ENCODE data around the gene STK17A. TPM values are rescaled to one million over a fixed set of nuclear protein-coding genes. Genes with fewer than 3 reads are reported as not detected.

The STK17A gene
- total RNA-seq, 1 experiment from 2014 or later, result 9.8 TPM

GRCh38 chr7:43640679-43641078, 57.8 kb downstream of the STK17A start:
- Mint-ChIP-seq H3K9me3 (no peaks in the 10 kb centered on the region), H3K36me3 (ENCODE audit: insufficient read depth in 1 of 3, low read depth in 3 of 3) (peaks cover 41 to 83% (median 83%) of the 10 kb centered on the region in 3 experiments; a peak in 6 of 7 replicates), H3K4me3 (no peak overlapping the region), H3K27me3 (ENCODE audit: low read depth) (no peaks in the 10 kb centered on the region), H3K27ac (no peak overlapping the region), H3K4me1 (peaks cover 7 to 9% of the 10 kb centered on the region in 2 experiments)
- Histone ChIP-seq H2BK5ac (ENCODE audit: insufficient read length, low read length) (no peak overlapping the region), H3K14ac (ENCODE audit: insufficient read depth, low read length) (no peak overlapping the region), H3T11ph (ENCODE audit: low read length) (no peak overlapping the region), H2BK15ac (ENCODE audit: low read depth, low read length) (no peak overlapping the region), H3K27ac (ENCODE audit: insufficient read length, low read depth, low read length) (no peak overlapping the region), H3K9ac (ENCODE audit: extremely low read depth, insufficient read length, low read length) (no peak overlapping the region), H4K91ac (ENCODE audit: insufficient read length, low read depth, low read length) (no peak overlapping the region), H3K4ac (ENCODE audit: low read depth, low read length) (no peak overlapping the region), H3K79me1 (ENCODE audit: insufficient read depth, low read depth, low read length, poor library complexity, severe bottlenecking) (no peaks in the 10 kb centered on the region), H2BK12ac (ENCODE audit: insufficient read length, low read depth, low read length) (no peak overlapping the region), H3K18ac (ENCODE audit: insufficient read length, low read depth, low read length) (no peak overlapping the region), H4K5ac (ENCODE audit: insufficient read length, low read depth, low read length) (no peak overlapping the region), H4K20me1 (ENCODE audit: control insufficient read depth, insufficient read depth, insufficient read length) (no peaks in the 10 kb centered on the region), H3K4me1 (ENCODE audit: insufficient read depth, low read length) (no peaks in the 10 kb centered on the region), H3K9me3 (ENCODE audit: control insufficient read depth, low read depth, low read length) (no peaks in the 10 kb centered on the region), H2AK5ac (ENCODE audit: insufficient read length, low read length) (no peak overlapping the region), H2BK20ac (ENCODE audit: low read depth, low read length, poor library complexity, severe bottlenecking) (no peak overlapping the region), H3K79me2 (ENCODE audit: insufficient read depth, low read length) (no peaks in the 10 kb centered on the region), H3K23ac (ENCODE audit: insufficient read length, low read depth, low read length) (no peak overlapping the region), H3K27me3 (ENCODE audit: insufficient read depth, low read length) (no peaks in the 10 kb centered on the region), H2BK120ac (ENCODE audit: low read depth, low read length, poor library complexity, severe bottlenecking) (no peak overlapping the region), H2AFZ (ENCODE audit: low read length) (no peak overlapping the region), H3K23me2 (ENCODE audit: insufficient read length, low read depth, low read length, poor library complexity, severe bottlenecking) (no peaks in the 10 kb centered on the region), H3K4me2 (ENCODE audit: insufficient read depth, insufficient read length, low read length) (no peak overlapping the region), H4K8ac (replicated peaks; ENCODE audit: insufficient read length, low read depth, low read length) (no peak overlapping the region), H3K56ac (ENCODE audit: insufficient read length, low read depth, low read length) (no peak overlapping the region)
- no peak for TF ChIP-seq CTCF (conservative IDR thresholded peaks at IDR 0.05)
- WGBS (ENCODE audit: extremely low coverage, insufficient read length, low lambda C conversion rate), result no CpG with 5 or more reads among the region's 3 CpGs
- no peak for DNase-seq

Data from H9 (cell line).